NCI-H1930 (cell line): ENCODE results near the gene ACACB.
"Not testable (repeated sequence)": the region's sequence is repeated elsewhere in the genome, so short reads cannot be mapped to it uniquely, and the experiment has no call there.

Experiments used
- DNase-seq, 2 experiments: peaks; one replicate each; lab custom pipeline; 2025; lab: John Stamatoyannopoulos, UW

Gene ACACB

DNA sequence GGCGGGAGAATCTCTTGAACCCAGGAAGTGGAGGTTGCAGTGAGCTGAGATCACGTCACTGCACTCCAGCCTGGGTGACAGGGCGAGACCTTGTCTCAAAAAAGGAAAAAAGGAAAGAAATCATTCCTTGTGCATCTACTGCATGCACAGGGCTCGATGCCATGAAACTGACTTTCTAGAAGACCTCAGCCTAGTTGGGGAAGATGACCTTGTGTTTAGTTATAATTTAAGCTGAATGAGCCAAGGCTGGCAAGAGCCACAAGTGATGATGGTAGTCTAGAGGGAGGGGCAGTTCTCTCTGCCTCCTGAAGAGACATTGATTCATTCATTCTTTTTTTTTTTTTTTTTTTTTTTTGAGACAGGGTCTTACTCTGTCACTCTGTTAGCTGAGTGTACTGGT, 24.2 kb downstream of the ACACB start:
- DNase-seq = no peak

- no peak for DNase-seq
Observed at GRCh38 chr12:109144224-109144623, 27.8 kb downstream of the ACACB start.

- not testable (repeated sequence) for DNase-seq
Observed at GRCh38 chr12:109147126-109147525, 30.7 kb downstream of the ACACB start.

- no peak for DNase-seq
Observed at GRCh38 chr12:109147954-109148353, 31.6 kb downstream of the ACACB start.

GRCh38 chr12:109150124-109150640, 33.8 kb downstream of the ACACB start:
- DNase-seq = no peak

- no peak for DNase-seq
Observed at GRCh38 chr12:109151457-109151856, 35.1 kb downstream of the ACACB start.

- DNase-seq = no peak
Observed at GRCh38 chr12:109153821-109154441, 37.5 kb downstream of the ACACB start.

DNA sequence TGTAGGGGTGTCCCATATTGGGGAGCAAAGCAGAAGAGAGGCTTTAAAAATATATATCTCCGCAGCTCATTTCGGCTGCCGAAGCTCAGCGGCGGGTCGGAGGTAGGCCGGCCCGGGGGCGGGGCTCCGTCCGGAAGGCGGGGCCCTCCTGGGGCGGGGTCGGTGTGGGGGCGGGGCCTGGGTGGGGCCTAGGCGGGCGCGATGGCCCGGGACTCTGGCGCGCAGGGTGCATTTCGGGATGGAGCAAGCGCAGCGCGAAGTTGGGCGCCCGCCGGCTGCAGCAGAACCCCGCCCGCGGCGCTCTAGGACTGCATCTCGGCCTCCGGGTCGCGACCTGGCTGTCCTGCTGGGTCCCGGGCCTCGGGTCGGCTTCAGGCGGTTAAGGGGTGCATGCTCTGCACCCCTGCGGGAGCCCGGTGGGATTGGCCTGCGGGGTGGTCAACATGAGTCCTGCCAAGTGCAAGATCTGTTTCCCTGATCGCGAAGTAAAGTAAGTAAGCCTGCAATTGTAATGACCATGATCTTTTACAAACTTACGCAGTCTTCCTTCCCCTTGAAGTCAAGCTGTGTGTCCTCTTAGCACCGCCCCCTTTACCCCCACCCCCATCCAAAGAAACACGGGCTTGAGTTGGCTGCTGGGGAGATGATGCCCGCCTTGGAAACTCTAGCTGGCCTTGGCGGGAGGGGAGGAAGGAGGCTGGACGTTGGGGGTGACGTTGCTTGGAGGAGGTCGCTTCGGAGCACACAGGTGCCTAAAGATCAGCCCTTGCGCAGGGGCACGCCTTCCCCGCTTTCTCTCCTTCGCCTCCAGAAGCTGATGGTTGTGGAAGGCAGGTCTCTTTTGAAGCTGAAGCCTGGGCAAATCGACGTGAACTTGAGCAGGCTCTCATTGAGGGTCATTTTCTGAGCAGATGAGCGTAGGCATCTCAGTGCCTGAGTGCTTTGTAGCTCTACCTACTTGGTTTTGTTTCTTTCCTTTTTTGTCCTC, 38.4 kb downstream of the ACACB start:
- DNase-seq = peak; percentile 48 to 54

GRCh38 chr12:109156036-109156435, 39.6 kb downstream of the ACACB start:
- no peak for DNase-seq

- no peak for DNase-seq
Observed at GRCh38 chr12:109156586-109156985, 40.2 kb downstream of the ACACB start.

- no peak for DNase-seq
Observed at GRCh38 chr12:109157986-109158385, 41.6 kb downstream of the ACACB start.

GRCh38 chr12:109160433-109160832, 44.0 kb downstream of the ACACB start:
- DNase-seq = no peak

DNA sequence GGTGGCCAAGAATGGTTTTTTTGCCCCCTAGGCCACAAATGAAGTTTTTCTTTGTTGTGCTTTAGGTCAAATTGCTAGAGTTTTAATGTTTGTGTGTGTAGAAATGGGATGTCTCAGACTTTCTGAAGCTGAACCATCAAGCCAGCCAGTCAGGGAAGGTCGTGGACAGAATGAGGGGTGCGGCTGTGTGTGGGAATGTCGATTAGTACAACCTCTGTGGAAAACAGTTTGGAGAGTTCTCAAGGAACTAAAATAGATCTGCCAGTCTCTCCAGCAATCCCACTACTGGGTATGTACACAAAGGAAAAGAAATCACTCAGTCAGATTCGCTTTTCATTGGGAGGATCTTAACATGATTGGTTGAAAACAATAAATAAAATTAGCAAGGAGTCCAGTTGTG, 44.5 kb downstream of the ACACB start:
- no peak for DNase-seq

GRCh38 chr12:109162551-109162950, 46.2 kb downstream of the ACACB start:
- no peak for DNase-seq

GRCh38 chr12:109163167-109163566, 46.8 kb downstream of the ACACB start:
- DNase-seq = no peak

DNA sequence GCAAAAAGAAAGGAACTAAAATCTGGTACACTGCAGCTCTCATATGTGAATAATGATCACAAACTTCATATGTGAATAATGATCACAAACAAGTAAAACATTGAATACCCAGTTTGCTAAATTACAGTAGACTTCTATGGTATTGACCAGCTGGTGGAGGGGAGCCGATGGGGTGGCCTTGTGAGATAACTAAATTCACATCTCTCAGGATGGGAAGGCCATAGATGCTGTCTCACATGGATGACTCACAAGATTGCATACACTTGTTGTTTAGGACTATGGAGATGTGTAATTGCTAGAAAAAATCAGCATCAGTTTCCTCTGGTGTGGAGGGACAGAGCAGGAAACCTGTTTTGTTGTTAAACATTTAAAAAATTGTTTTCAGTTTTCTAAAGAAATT, 49.2 kb downstream of the ACACB start:
- DNase-seq = no peak

DNA sequence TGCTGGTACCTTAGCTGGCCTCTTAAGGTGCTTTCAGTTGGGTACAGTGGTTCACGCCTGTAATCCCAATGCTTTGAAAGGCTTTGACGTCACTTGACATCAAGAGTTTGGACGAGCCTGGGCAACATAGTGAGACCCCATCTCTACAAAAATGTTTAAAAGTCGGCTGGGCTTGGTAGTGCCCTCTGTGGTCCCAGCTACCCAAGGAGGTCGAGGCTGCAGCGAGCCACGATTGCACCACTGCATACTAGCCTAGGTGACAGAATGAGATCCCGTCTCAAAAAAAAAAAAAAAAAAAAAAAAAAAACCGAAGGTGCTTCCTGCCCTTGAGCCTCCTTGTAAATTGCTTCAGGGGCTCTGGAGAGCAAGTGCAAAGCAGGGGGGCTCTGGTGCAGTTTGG, 50.0 kb downstream of the ACACB start:
- DNase-seq = no peak

GRCh38 chr12:109167781-109168180, 51.4 kb downstream of the ACACB start:
- DNase-seq = no peak

DNA sequence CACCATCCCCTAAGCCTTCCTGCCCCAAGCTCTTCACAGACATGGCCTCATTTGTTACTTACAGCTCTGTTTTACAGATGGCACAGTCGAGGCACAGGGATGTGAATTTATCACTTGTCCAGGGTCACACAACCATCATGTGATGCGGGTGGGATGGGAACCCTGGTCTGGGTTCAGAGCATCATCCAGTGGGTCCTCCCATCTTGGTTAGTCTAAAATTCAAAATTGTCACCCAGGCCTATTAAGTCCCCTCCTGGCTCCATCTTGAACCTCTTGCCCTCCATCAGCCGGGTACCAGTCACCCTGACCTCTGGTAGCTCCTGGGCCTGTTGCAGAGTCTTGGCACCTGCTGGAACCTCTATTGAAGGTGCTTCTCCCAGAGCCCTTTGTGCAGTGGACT, 52.9 kb downstream of the ACACB start:
- DNase-seq = no peak

DNA sequence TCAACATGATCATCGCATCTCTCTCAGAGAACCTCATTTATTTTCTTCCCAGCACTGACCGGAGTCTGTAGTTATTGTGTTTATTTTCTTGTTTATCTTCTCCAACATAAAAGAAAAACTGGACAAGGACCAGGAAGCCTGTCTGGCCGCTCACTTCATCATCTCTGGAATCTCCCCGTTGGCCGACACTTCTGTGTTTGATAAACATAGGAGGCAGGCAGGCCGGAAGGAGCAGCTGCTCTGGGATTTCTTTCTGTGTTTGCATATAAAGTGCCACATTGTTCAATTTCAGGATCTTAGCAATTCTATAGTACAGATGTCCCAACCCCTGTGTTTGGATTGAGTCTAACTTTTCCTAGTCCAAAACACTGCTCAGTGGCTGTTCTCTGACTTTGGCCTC, 53.3 kb downstream of the ACACB start:
- no peak for DNase-seq

- no peak for DNase-seq
Observed at GRCh38 chr12:109170324-109170723, 53.9 kb downstream of the ACACB start.

- not testable (repeated sequence) for DNase-seq
Observed at GRCh38 chr12:109172787-109173186, 56.4 kb downstream of the ACACB start.
